Right ventricle myocardium superior (tissue), 1 donor: Measurements from ENCODE around the gene SMAD2. TPM values are rescaled to one million over a fixed set of nuclear protein-coding genes. Genes with fewer than 3 reads are reported as not detected.

Experiments used
- ATAC-seq: fragments of 200-7000 bp; cut with Tn5 transposase; one replicate; pipeline ENCODE4 v1.9.1; 2020; ENCODE audit warnings: mild to moderate bottlenecking; ENCODE audit not compliant: poor library complexity
- DNase-seq: peaks from one replicate; pipeline ENCODE4 v3.0.0-alpha.2; 2020
- intact Hi-C: fragments of 100-400 bp; cut with DNase I; formaldehyde crosslinking; loops from one replicate; pipeline ENCODE4 v1.11.2; 2022
- total RNA-seq: library from RNA; stranded (reverse); fragmentation: NEBNext Ultra II Directional; extraction: Animal tissue kit (Norgen Biotek cat#: 25700); gene quantifications from one replicate; pipeline ENCODE4 v1.2.1, GENCODE V29; 2021
- donor health status: DM: no; HTN: yes; CAD: no; lungs with severe emphysema.

The SMAD2 gene
- total RNA-seq, 1 donor from 2014 or later, result 68.1 TPM

GRCh38 chr18:47935321-47936055 lies 5.0 kb upstream of the SMAD2 start:
- no peak for DNase-seq
- intact Hi-C loops, result no loop called here
- no peak for ATAC-seq

- ATAC-seq, result no peak
- DNase-seq, result no peak
- intact Hi-C loops, result loop anchor here (5.0 kb wide), 1 partner anchor 75 kb away; no protein-coding TSS in a partner anchor
Observed at GRCh38 chr18:47932603-47933002, 2.1 kb upstream of the SMAD2 start.

GRCh38 chr18:47932190-47932589 lies 1.7 kb upstream of the SMAD2 start:
- intact Hi-C loops, result loop anchor here (5.0 kb wide), 1 partner anchor 75 kb away; no protein-coding TSS in a partner anchor
- DNase-seq (no peak), ATAC-seq (no peak)

- intact Hi-C loops, result loop anchor here (5.0 kb wide), 1 partner anchor 76 kb away; no protein-coding TSS in a partner anchor
- DNase-seq (no peak), ATAC-seq (no peak)
Observed at GRCh38 chr18:47931718-47932103, 1.3 kb upstream of the SMAD2 start.

GRCh38 chr18:47930931-47931717 lies 665 bp upstream of the SMAD2 start:
- DNase-seq (peak; percentile 98), ATAC-seq (peak; percentile 94)
- intact Hi-C loops, result loop anchor here (5.0 kb wide), 1 partner anchor 76 kb away; no protein-coding TSS in a partner anchor

- no peak for DNase-seq
- intact Hi-C loops, result loop anchor here (5.0 to 10.0 kb wide), 2 partner anchors 65 to 78 kb away; no protein-coding TSS in a partner anchor
- ATAC-seq, result peak; percentile 11
Observed at GRCh38 chr18:47929681-47930198, 719 bp downstream of the SMAD2 start.

- no peak for ATAC-seq
- intact Hi-C loops, result loop anchor here (10.0 kb wide), 1 partner anchor 64 kb away; no protein-coding TSS in a partner anchor
- no peak for DNase-seq
Observed at GRCh38 chr18:47928466-47928865, 2.0 kb downstream of the SMAD2 start.

GRCh38 chr18:47926101-47926850 lies 4.2 kb downstream of the SMAD2 start:
- ATAC-seq, result no peak
- intact Hi-C loops, result loop anchor here (10.0 kb wide), 1 partner anchor 61 kb away; no protein-coding TSS in a partner anchor
- no peak for DNase-seq

GRCh38 chr18:47919916-47920315 lies 10.5 kb downstream of the SMAD2 start:
- intact Hi-C loops, result loop anchor here (10.0 kb wide), 1 partner anchor 55 kb away; no protein-coding TSS in a partner anchor
- no peak for ATAC-seq
- no peak for DNase-seq

GRCh38 chr18:47917923-47918610 lies 12.4 kb downstream of the SMAD2 start:
- intact Hi-C loops, result no loop called here
- DNase-seq (no peak), ATAC-seq (no peak)

GRCh38 chr18:47915930-47916329 lies 14.5 kb downstream of the SMAD2 start:
- DNase-seq (no peak), ATAC-seq (no peak)
- intact Hi-C loops, result no loop called here

GRCh38 chr18:47915229-47915628 lies 15.2 kb downstream of the SMAD2 start:
- intact Hi-C loops, result no loop called here
- ATAC-seq, result no peak

GRCh38 chr18:47912794-47913585 lies 17.5 kb downstream of the SMAD2 start:
- ATAC-seq, result no peak
- DNase-seq, result no peak
- intact Hi-C loops, result no loop called here

More at GRCh38 chr18:47915229-47915628, 15.2 kb downstream of the SMAD2 start:
- no peak for DNase-seq

- ATAC-seq (peak; percentile 58), DNase-seq (no peak)
- intact Hi-C loops, result no loop called here
Observed at GRCh38 chr18:47912343-47912742, 18.1 kb downstream of the SMAD2 start.

GRCh38 chr18:47911877-47912276 lies 18.6 kb downstream of the SMAD2 start:
- intact Hi-C loops, result no loop called here

GRCh38 chr18:47909484-47909883 lies 21.0 kb downstream of the SMAD2 start:
- intact Hi-C loops, result no loop called here
- ATAC-seq, result peak; percentile 40
- no peak for DNase-seq

More at GRCh38 chr18:47911877-47912276, 18.6 kb downstream of the SMAD2 start:
- ATAC-seq (peak; percentile 76), DNase-seq (no peak)

- intact Hi-C loops, result no loop called here
- ATAC-seq (no peak), DNase-seq (no peak)
Observed at GRCh38 chr18:47908592-47908991, 21.9 kb downstream of the SMAD2 start.
